Skeletal muscle satellite cell (primary cell): ENCODE measurements around the gene TRIM59.
"Not testable (repeated sequence)": the region's sequence is repeated elsewhere in the genome, so short reads cannot be mapped to it uniquely, and the experiment has no call there.

ENCODE experiments used
- H3K27me3 ChIP-seq: 2 replicates; pipeline ENCODE4 v1.7.0; 2013; ENCODE audit warnings: low read length; ENCODE audit not compliant: control insufficient read depth, insufficient read depth
- H3K36me3 ChIP-seq: 2 replicates; pipeline ENCODE4 v1.7.0; 2013; ENCODE audit warnings: mild to moderate bottlenecking, control low read depth, low read length; ENCODE audit not compliant: insufficient read depth
- H3K4me1 ChIP-seq: 2 replicates; pipeline ENCODE4 v1.7.0; 2013; ENCODE audit warnings: low read length; ENCODE audit not compliant: control insufficient read depth, insufficient read depth
- H3K4me2 ChIP-seq: 2 replicates; pipeline ENCODE4 v1.7.0; 2013; ENCODE audit warnings: mild to moderate bottlenecking, low read length
- H3K4me3 ChIP-seq: 2 replicates; pipeline ENCODE4 v1.7.0; 2013; ENCODE audit warnings: low read length
- H3K9ac ChIP-seq: 2 replicates; pipeline ENCODE4 v1.7.0; 2013; ENCODE audit warnings: mild to moderate bottlenecking, low read depth, low read length, moderate library complexity
- H3K9me3 ChIP-seq: replicated peaks from 2 replicates; pipeline ENCODE4 v1.7.0; 2013; ENCODE audit warnings: mild to moderate bottlenecking, control low read depth, low read length

Gene TRIM59

GRCh38 chr3:160455846-160456245, 6.3 kb upstream of the TRIM59 start:
- peaks cover 9% of the 10 kb centered on the region for H3K4me1 ChIP-seq
- no peaks in the 10 kb centered on the region for H3K9me3 ChIP-seq
- H3K9ac ChIP-seq, result no peak overlapping the region
- H3K4me3 ChIP-seq, result no peak overlapping the region
- peaks cover 3% of the 10 kb centered on the region for H3K27me3 ChIP-seq
- H3K4me2 ChIP-seq, result no peak overlapping the region
- no peaks in the 10 kb centered on the region for H3K36me3 ChIP-seq

DNA sequence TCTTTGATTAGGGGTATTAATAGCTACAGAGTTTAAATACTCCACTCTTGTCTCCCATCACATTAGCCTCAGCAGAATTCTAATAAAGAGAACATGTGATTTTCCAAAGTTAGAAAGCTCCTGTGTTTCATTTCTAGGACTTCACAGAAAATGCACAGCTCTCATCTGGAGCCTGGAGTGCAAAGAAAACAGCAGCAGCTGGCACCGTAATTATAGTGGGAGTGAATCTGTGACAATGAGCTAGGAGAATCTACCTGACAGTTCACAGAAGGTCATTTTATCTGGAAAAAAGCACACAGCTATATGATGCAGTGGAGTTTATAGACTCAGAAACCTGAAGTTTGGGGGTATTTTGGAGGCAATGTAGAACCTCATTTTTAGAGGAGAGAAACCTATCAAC, 5.4 kb upstream of the TRIM59 start:
- Histone ChIP-seq H3K27me3 (peaks cover 3% of the 10 kb centered on the region), H3K4me2 (no peak overlapping the region), H3K9ac (no peak overlapping the region), H3K9me3 (no peaks in the 10 kb centered on the region), H3K4me3 (no peak overlapping the region), H3K36me3 (no peaks in the 10 kb centered on the region), H3K4me1 (peaks cover 17% of the 10 kb centered on the region)

- not testable (repeated sequence) for H3K9me3 ChIP-seq, H3K27me3 ChIP-seq, H3K4me3 ChIP-seq, H3K4me2 ChIP-seq, H3K9ac ChIP-seq, H3K36me3 ChIP-seq
- peaks cover 28% of the 10 kb centered on the region for H3K4me1 ChIP-seq
Observed at GRCh38 chr3:160452251-160452650, 2.7 kb upstream of the TRIM59 start.

DNA sequence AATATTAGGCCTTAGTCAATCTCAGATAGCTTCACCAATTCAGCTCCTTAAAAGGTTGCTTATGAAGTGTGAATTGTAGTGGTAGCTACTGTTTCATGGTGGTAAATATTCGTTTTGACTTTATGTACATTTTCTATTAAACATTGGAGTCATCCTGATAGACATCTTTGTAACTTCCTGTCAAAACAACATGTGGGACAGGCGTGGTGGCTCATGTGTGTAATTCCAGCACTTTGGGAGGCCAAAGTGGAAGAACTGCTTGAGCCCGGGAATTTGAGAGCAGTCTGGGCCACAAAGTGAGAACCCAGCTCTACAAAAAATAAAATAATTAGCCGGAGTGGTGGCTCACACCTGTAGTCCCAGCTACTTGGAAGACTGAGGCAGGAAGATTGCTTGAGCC, 2.0 kb upstream of the TRIM59 start:
- Histone ChIP-seq H3K4me1 (peaks cover 33% of the 10 kb centered on the region), H3K9ac (no peak overlapping the region), H3K27me3 (no peaks in the 10 kb centered on the region), H3K4me3 (no peak overlapping the region), H3K36me3 (peaks cover 2% of the 10 kb centered on the region), H3K9me3 (no peaks in the 10 kb centered on the region), H3K4me2 (no peak overlapping the region)

- peak overlapping the region; percentile 81 for H3K9ac ChIP-seq
- H3K9me3 ChIP-seq, result no peaks in the 10 kb centered on the region
- H3K36me3 ChIP-seq, result peaks cover 8% of the 10 kb centered on the region
- peak overlapping the region; percentile 82 for H3K4me2 ChIP-seq
- H3K4me1 ChIP-seq, result peaks cover 35% of the 10 kb centered on the region
- no peaks in the 10 kb centered on the region for H3K27me3 ChIP-seq
- H3K4me3 ChIP-seq, result peak overlapping the region; percentile 81
Observed at GRCh38 chr3:160450846-160451245, 1.3 kb upstream of the TRIM59 start.

DNA sequence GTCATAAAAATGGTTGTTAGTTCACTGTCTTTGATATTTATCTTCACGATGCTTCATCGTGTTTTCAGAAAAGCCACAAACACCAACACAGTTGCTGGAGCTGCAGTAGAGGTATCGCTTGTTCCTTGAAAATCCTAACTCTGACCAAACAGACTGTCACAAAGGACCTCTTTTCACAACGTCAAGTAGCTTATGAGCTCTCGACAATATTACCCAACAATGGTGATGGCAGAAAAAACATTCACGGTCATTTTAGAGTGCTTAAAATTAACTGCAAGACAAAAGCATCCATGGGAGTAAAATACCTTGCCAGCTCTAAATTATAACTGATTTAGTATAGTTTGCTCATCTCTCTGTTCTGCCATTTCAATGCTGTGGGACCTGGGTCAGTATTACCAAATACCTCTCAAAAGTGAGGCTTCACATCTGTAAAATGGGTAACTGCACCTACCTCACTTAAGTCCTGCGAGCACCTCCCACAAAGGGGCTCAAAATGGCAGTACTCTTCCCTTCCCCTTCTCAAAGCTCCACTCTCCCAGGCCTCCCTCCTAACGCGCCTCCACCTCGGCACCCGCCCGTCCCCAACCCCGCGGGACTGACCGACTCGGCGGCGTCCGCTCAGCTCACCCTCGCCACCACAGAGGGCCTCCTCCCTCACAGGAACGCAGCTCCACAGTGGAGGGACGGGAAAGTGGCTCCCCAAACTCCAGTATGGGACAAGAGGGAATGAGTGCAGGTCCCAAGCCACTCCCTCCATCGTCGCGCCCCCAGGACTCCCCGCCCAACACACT, 546 bp downstream of the TRIM59 start:
- Histone ChIP-seq H3K27me3 (no peaks in the 10 kb centered on the region), H3K9ac (peak overlapping the region; percentile 81), H3K4me1 (peaks cover 35% of the 10 kb centered on the region), H3K9me3 (no peaks in the 10 kb centered on the region), H3K4me2 (peak overlapping the region; percentile 82), H3K36me3 (peaks cover 18% of the 10 kb centered on the region), H3K4me3 (peak overlapping the region; percentile 81)

- Histone ChIP-seq H3K27me3 (no peaks in the 10 kb centered on the region), H3K9me3 (no peaks in the 10 kb centered on the region), H3K4me2 (peak overlapping the region; percentile 82), H3K9ac (peak overlapping the region; percentile 81), H3K4me1 (peaks cover 35% of the 10 kb centered on the region), H3K36me3 (peaks cover 18% of the 10 kb centered on the region), H3K4me3 (peak overlapping the region; percentile 81)
Observed at GRCh38 chr3:160447544-160447943, 2.0 kb downstream of the TRIM59 start.

GRCh38 chr3:160446522-160447056, 3.0 kb downstream of the TRIM59 start:
- Histone ChIP-seq H3K36me3 (peaks cover 18% of the 10 kb centered on the region), H3K4me3 (no peak overlapping the region), H3K4me2 (peak overlapping the region; percentile 82), H3K27me3 (no peaks in the 10 kb centered on the region), H3K9me3 (no peaks in the 10 kb centered on the region), H3K9ac (no peak overlapping the region), H3K4me1 (peaks cover 37% of the 10 kb centered on the region)

DNA sequence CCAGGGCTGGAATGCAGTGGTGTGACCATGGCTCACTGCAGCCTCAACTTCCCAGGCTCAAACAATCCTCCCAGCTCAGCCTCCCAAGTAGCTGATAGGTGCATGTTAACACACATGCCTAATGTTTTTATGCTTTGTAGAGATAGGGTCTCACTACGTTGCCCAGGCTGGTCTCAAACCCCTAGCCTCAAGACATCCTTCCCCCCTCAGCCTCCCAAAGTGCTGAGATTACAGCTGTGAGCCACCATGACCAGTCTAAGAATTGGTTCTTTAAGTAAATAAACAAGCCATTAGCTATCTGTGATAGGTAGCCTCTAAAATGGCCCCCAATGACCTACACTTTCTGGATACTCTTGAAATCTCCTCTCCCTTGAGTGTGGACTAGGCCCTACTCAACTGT, 3.7 kb downstream of the TRIM59 start:
- Histone ChIP-seq H3K4me3 (no peak overlapping the region), H3K9ac (no peak overlapping the region), H3K27me3 (no peaks in the 10 kb centered on the region), H3K9me3 (no peaks in the 10 kb centered on the region), H3K4me1 (peaks cover 31% of the 10 kb centered on the region), H3K36me3 (peaks cover 18% of the 10 kb centered on the region), H3K4me2 (no peak overlapping the region)

GRCh38 chr3:160444411-160444810, 5.2 kb downstream of the TRIM59 start:
- Histone ChIP-seq H3K4me1 (peaks cover 21% of the 10 kb centered on the region), H3K9ac (no peak overlapping the region), H3K36me3 (peaks cover 29% of the 10 kb centered on the region), H3K27me3 (no peaks in the 10 kb centered on the region), H3K4me2 (no peak overlapping the region), H3K4me3 (no peak overlapping the region), H3K9me3 (no peaks in the 10 kb centered on the region)

DNA sequence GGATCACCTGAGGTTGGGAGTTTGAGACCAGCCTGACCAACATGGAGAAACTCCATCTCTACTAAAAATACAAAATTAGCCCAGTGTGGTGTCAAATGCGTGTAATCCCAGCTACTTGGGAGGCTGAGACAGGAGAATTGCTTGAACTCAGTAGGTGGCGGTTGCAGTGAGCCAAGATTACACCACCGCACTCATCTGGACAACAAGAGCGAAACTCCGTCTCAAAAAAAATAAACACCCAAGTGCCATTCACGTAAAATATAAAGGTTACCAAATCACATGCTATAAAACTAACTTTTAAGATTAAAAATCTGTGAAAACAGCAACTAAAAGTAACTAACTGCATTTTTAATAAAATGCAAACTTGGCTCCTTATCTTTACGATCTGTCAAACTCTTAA, 8.9 kb downstream of the TRIM59 start:
- H3K4me1 ChIP-seq, result peaks cover 5% of the 10 kb centered on the region
- no peaks in the 10 kb centered on the region for H3K27me3 ChIP-seq
- no peak overlapping the region for H3K9ac ChIP-seq
- no peak overlapping the region for H3K4me2 ChIP-seq
- no peaks in the 10 kb centered on the region for H3K9me3 ChIP-seq
- peaks cover 48% of the 10 kb centered on the region for H3K36me3 ChIP-seq
- H3K4me3 ChIP-seq, result no peak overlapping the region

- Histone ChIP-seq H3K27me3 (no peaks in the 10 kb centered on the region), H3K9ac (no peak overlapping the region), H3K4me1 (peaks cover 5% of the 10 kb centered on the region), H3K4me2 (no peak overlapping the region), H3K4me3 (no peak overlapping the region), H3K9me3 (no peaks in the 10 kb centered on the region), H3K36me3 (peaks cover 67% of the 10 kb centered on the region)
Observed at GRCh38 chr3:160437083-160437455, 12.5 kb downstream of the TRIM59 start.
